ENCODE data around the gene SLPI.

Gene SLPI

DNA sequence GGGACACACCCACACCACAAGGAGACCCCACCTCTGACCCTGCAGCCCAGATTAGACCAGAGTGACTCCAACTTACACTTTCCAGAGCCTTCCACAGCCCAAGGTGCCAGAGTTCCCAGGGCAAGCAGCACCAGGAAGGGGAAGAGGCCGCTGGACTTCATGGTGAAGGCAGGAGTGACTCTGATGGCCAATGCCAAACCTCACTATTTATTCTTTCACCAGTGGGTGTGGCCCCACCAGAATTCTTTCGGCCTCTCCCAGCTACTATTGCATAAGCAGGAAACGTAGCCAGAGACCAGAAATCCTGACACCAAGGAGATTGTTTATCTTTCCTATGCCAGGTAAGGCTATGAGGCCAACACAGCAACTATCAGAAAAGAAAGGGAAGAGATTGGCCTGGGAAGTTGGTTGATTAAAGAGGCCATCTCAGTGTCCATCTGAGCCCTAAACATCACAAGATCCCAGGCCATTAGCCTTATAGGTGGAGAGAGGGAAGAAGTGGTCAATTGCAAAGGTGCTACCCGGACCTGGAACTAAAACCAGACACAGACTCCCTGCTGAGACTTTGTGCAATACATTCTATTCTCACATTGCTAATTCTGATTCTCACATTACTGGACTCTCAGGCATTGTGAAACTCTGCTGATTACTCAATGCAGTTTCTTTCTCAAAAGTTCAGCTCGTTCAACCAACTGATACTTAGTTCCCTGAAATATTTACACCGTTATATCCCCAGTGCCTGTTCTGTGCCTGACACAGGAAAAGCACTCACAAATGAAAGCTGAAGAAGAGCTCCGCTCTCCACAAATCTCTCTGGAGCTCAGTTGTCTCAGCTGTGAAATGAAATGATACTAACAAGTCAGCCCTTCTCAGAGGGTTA, at the start of gene SLPI:
SLPI (minus strand) TSS at position 182 of the 880 bp plus-strand sequence; CDS start at position 161, 21 bp downstream.
- FAIRE-seq = no peak

- FAIRE-seq = no peak
These were observed 49.5 kb upstream of the SLPI start for GRCh38 chr20:45303586-45304463.

GRCh38 chr20:45301824-45302271, 47.5 kb upstream of the SLPI start:
- no peak for FAIRE-seq

- no peak for FAIRE-seq
These were observed 46.6 kb upstream of the SLPI start for GRCh38 chr20:45300961-45301360.

DNA sequence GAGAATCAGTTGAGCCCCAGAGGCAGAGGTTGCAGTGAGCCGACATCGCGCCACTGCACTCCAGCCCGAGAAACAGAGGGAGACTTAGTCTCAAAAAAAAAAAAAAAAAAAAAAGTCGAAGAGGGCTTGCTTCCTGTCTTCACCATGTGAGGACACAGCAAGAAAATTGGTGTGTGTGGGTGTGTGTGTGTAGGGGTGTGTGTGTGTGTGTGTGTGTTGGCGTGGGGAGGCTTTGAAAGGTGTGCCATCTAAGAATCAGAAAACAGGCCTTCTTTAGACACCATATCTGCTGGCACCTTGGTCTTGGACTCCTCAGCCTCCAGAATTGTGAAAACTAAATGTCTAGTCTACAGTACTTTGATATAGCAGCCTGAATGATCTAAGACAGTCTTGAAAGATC, 45.4 kb upstream of the SLPI start:
- FAIRE-seq = no peak

DNA sequence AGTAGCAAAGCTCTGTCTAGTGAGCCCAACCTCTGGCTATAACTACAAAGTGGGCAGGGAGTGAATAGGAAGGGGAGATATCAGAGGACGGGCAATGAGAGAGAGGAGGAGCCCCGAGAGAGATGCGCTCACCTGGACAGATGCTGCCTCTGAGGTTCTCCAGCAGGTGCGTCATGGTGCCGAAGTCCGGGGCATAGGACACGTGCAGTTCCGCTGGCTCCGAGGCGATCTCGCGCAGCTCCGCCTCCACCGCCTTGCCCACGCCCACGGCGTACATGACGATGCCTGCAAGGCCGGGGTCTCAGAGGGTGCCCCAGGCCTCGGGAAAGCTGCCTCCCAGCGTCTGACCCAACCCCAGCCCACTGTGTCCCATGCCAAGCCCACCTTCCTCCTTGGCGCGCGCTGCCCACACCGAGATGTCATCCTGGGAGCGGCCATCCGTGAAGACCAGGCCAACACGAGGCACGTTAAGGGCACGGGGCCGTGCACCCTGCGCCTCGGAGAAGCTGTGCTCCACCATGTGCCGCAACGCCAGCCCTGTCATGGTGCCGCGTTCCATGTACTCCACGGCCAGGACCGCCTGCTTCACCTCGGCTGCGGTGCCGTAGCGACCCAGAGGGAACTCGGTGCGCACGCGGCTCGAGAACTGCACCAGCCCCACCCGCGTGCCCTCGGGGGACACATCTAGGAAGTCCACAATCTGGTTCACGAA, 43.6 kb upstream of the SLPI start:
- FAIRE-seq = no peak

GRCh38 chr20:45294659-45295058, 40.3 kb upstream of the SLPI start:
- no peak for FAIRE-seq

DNA sequence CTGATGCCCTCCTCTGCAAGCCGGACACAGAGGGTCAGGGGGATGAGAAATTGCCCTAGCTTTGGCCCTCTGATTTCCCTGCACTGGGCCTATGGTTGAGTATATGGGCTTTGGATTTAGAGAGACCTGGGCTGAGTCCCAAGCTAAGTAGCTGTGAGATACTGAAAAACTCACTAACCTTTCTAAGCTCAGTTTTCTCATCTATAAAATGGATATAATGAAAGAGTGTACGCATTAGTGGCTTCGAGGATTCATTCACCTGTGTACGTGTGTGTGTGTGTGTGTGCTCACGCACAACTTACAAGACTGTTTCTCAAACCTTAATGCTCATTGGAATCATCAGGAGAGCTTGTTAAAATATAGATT, 39.6 kb upstream of the SLPI start:
- FAIRE-seq = no peak

GRCh38 chr20:45293041-45294002, 39.0 kb upstream of the SLPI start:
- no peak for FAIRE-seq

DNA sequence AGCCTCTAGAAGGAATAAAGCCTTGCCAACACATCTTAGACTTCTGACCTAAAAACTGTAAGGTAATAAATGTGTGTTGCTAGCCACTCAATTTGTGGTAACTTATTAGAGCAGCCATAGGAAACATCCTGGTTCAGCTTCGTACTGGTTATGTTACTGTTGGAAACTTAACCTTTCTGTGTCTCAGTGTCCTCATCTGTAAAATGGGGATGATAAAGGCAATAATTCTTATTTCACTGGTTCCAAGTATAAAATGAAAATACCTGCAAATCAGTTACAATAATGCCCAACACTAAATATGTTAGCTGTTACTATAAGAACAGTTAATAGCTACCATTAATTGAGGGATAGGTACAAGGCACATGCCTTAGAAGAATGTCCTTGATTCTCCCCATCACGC, 38.0 kb upstream of the SLPI start:
- FAIRE-seq = no peak

DNA sequence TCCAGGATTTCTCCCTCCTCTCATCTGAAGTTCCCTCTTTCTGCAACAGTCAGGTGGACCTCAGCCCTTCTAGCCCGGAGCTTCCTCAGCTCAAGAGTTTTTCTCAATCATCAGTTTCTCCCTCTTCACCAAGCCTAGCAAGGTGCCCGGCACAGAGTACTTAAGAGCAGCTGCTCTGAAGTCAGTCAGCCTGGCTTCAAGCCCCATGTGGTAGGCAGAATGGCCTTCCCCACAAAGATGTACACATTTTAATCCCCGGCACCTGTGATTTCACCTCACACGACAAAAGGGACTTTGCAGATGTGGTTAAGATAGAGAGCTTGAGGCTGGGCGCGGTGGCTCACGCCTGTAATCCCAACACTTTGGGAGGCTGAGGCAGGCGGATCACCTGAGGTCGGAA, 37.2 kb upstream of the SLPI start:
- FAIRE-seq = no peak

DNA sequence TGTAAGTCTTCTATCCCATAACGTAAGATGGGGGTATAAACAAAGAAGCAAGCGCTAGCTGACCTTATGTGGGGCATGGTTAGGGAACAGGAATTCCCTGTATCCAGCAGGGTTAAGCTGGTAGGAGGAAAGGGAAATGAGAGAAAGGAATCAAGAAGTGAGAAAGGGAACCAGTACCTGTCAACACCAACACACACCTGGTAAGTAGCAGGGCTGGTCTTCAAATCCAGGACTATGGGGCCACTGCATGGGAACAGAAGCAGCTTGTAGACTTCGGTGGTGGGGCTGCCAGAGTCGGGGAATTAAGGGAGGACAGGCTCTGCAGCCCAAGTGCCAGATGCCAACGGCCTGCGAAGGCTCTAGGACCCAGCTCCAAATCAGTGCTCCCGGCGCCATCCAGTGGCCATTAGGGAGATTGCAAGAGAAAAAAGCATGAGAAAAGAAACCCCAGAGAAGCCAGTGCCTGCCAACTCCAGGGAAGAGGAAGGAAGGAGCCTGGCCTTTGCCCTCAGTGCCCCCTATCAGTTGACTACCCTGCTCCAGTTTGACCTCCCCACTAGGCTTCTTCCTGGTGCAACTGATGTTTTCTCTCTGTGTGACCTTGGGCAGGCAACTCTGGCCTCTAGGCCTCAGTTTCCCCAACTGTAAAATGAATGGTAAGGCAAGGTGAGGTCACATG, 36.5 kb upstream of the SLPI start:
- FAIRE-seq = no peak

DNA sequence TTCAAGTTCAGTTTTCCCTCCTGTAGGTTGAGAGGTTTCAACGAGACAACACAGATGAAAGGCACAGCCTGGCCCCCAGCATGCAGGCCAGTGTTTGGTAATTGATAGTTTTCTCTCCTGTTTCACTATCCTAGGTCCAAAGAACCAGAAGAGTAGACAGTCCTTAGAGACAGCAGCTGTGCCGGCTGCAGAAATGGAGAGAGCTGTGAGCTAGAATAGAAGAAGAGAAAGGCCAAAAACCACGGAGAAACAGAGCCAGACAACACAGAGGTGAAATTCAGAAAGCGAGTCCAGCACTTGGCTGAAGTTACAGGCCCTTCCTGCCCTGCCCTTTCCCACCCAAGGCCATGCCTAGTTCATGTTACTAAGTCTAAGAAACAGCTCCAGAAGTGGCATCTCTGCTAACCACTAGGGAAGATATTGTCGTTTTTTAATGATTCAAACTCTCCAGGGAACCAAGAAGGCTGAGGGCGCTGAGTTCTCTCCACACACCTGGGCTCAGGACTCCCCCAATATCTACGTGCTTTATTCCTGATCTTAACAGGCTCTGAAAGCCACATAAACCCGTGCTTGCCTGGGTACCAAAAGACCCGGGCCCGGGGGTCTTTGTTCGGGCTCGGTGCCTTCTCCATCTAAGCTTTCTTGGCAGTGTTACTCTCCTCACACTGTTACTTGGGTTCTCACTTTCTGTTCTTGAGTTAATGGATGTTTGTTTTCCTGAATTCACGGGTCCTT, 35.7 kb upstream of the SLPI start:
- FAIRE-seq = no peak

DNA sequence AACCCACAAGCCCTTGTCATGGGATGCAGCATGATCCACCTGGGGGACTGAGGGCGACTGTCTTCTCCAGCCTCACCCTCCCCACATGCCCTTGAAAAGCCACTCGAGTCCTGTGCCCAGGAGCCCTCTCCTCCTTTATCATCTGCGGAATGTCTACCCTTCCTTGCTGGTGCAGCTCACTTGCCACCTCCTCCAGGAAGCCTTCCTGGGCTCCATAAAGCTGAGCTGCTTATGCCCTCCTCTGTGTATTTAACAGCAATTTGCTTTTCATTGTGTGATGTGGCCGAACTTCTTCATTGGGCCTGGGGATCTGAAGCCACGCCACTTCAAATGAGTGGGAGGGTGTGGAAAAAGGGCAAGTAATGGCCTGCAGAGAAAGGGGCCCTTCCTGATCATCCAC, 34.5 kb upstream of the SLPI start:
- FAIRE-seq = no peak

DNA sequence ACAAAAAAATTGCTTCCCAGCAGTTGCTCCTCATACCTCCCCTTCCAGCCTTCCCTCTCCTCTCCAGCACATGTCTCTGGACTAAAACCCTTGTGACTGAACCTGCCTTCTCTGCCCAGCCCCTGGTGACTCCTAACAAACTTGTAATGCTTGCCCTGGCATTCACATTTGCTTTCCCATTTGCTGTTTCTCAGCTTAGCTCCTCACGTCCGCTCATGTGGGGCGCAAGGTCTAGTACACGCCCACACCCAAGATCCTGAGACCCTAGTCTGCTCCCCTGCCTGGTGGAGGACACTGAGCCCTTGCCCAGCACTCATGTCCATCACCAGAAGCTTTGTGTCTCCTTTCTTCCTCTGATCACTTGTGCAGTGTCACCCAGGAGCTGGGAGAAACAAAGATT, 34.0 kb upstream of the SLPI start:
- no peak for FAIRE-seq

DNA sequence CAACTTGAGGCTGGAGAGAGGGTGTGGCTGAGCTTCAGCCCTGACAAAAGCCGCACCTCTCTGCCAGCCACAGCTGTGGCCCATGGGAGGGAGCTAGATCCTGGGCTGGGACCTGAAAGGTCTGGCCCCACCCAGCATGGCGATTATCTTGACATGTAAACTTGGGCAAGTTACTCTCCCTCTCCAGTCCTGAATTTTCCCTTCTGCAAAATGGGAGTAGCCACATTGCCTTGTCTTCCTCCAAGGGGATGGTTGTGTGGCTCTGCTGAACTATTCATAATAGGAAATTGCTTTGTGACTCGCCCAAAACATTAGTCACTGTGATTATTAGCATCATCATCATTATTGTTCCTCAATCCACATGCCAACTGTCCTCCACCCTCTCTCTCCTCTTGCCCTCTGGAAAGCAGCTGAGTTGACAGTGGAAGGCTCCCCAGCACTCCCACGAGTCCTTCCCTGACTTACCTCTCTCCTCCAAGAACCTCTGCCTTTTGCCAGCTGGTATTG, 29.2 kb upstream of the SLPI start:
- no peak for FAIRE-seq

- no peak for FAIRE-seq
These were observed 28.6 kb upstream of the SLPI start for GRCh38 chr20:45282700-45283550.

DNA sequence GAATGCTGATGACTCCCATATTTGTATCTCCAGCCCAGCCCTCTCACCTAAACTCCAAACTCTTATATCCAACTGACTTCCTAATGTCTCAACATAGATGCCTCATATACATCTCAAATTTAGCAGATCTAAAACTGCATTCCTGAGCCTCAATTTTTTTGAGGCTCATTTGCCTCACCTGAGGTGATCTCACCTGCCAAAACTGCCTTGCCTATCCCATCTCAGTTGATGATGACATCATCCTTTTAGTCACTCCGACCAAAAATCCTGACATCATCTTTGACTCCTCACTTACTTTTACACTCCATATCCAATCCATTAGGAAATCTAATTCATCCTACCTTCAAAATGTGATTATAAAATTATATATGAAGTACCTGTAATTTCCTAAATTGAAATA, 25.6 kb upstream of the SLPI start:
- FAIRE-seq = no peak

DNA sequence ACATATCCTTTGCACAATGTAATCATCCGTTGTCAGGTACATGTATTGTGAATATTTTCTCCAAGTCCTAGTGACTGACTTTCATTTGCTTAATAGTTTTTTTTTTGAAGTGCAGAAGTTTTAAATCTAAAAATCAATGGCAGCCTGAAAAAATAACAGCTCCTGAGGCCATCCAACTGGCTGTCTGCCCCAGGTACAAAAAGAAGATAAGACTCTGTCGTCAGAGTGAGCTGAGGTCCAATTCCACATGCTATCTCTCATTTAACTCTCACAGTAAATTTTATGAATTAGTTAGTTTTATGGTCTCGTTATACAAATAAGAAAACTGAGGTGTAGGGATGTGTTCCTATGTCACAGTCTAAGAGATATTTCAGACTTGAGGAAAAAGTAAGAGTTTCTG, 21.0 kb upstream of the SLPI start:
- no peak for FAIRE-seq
